Transverse colon (tissue), 4 donors: ENCODE results near the gene CDK14. TPM values are rescaled to one million over a fixed set of nuclear protein-coding genes. Genes with fewer than 3 reads are reported as not detected.
"Not testable (repeated sequence)": the region's sequence is repeated elsewhere in the genome, so short reads cannot be mapped to it uniquely, and the experiment has no call there.

Experiments
- DNase-seq: peaks from one replicate; pipeline ENCODE4 v3.0.0-alpha.2; 2019
- H3K27ac ChIP-seq, 4 donors: fragments of 200-600 bp; sonication (generic); 2 replicates each; pipeline ENCODE4 v1.5.1; 2016 to 2018; ENCODE audit warnings: inconsistent platforms in 4 of 4
- H3K27me3 ChIP-seq: fragments of 200-600 bp; sonication (generic); 2 replicates; pipeline ENCODE4 v1.5.1; 2017; ENCODE audit warnings: inconsistent platforms
- H3K36me3 ChIP-seq, 4 donors: fragments of 200-600 bp; sonication (generic); 2 replicates each; pipeline ENCODE4 v1.5.1; 2017 to 2019; ENCODE audit warnings: inconsistent platforms in 4 of 4
- H3K4me1 ChIP-seq, 4 donors: fragments of 200-600 bp; sonication (generic); 2 replicates each; pipeline ENCODE4 v1.5.1; 2017 to 2020; ENCODE audit warnings: inconsistent platforms in 4 of 4
- H3K4me3 ChIP-seq, 4 donors: fragments of 200-600 bp; sonication (generic); 1 replicate in 1 of 4; 2 replicates in 3 of 4; pipeline versions ENCODE4 v1.5.1 to v1.6.1; 2017 to 2019; ENCODE audit warnings: inconsistent platforms in 4 of 4
- H3K9me3 ChIP-seq, 2 donors: fragments of 200-600 bp; sonication (generic); 2 replicates each; pipeline ENCODE4 v1.5.1; 2017 to 2019; ENCODE audit warnings: inconsistent platforms in 2 of 2
- EP300 ChIP-seq: sonication (generic); formaldehyde crosslinking; IDR thresholded peaks from one replicate; pipeline ENCODE4 v1.6.1; 2017; ENCODE audit warnings: antibody characterized with exemption, low read depth
- POLR2A ChIP-seq: fragments of 450-650 bp; IDR thresholded peaks from one replicate; pipeline ENCODE4 v1.6.1; 2016; ENCODE audit warnings: antibody characterized with exemption, mild to moderate bottlenecking, moderate library complexity
- POLR2AphosphoS5 ChIP-seq, 3 donors: sonication (generic); formaldehyde crosslinking; IDR thresholded peaks; one replicate each; pipeline ENCODE4 v1.6.1; 2016; ENCODE audit warnings: antibody characterized with exemption in 3 of 3
- WGBS, 2 donors: methylation state at CpG; one replicate each; pipeline ENCODE4 v1.1.5; 2018; ENCODE audit warnings: low coverage in 1 of 2; 5-methylcytosine and 5-hydroxymethylcytosine counted together
- in situ Hi-C, 4 donors: fragments of 200-750 bp; cut with MboI; loops; one replicate each; pipeline versions ENCODE4 v1.15.0 to v1.15.1; 2017; ENCODE audit warnings: low sequenced_read_pairs in 3 of 4, low pct_ligation_motif_present in 1 of 4, low pct_unique_long_range_greater_than_20kb in 1 of 4
- intact Hi-C: fragments of 100-400 bp; cut with DNase I; formaldehyde crosslinking; loops from one replicate; pipeline ENCODE4 v1.15.1; 2023; ENCODE audit warnings: low total_unique reads
- total RNA-seq, 4 donors: library from RNA; depleted of rRNA; stranded (reverse); fragments of >200 nt; gene quantifications; one replicate each; pipeline ENCODE4 v1.1.0, GENCODE V29; 2016
- TF ChIP-seq, protein P1 (sequence below), 5 experiments: fragments of 200-600 bp in 3 of 5; fragments of 450-650 bp in 2 of 5; sonication (generic) in 3 of 5; IDR thresholded peaks; 1 replicate in 2 of 5; 2 replicates in 3 of 5; pipeline ENCODE4 v1.5.1; 2016 to 2017; ENCODE audit warnings: antibody characterized with exemption in 5 of 5, inconsistent platforms in 3 of 5, mild to moderate bottlenecking in 2 of 5, moderate library complexity in 1 of 5

Gene CDK14
- total RNA-seq, 4 donors from 2014 or later = 0.40 to 15.4 (median 4.8) TPM

DNA sequence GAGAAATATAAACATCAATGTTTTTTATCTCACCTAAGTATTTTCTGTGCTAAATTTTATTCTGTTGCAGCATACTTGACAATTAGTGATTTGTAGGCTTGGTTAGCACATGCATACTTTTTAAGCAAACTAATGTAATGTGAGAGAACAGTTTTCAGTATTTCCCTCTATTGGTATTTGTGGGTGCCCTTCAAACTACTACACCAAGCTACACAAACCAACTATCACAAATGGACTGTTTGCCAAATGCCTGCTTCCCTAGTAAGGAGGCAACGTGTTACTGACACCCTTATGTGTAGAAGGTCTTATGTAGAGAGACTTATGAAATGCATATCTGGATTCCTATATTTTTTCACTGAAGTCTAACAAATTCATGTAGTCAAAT is 569.7 kb downstream of the CDK14 start:
- Histone ChIP-seq H3K9me3 (no peaks in the 10 kb centered on the region), H3K36me3 (no peaks in the 10 kb centered on the region), H3K4me1 (no peaks in the 10 kb centered on the region), H3K27me3 (no peaks in the 10 kb centered on the region), H3K4me3 (no peak overlapping the region), H3K27ac (no peak overlapping the region)
- no peak for DNase-seq
- intact Hi-C loops = no loop called here
- in situ Hi-C loops = no loop called here
- WGBS, 2 donors = 78 to 86% methylated on average over 1 of the region's 1 CpG
- TF ChIP-seq POLR2A = no peak
- TF ChIP-seq, protein P1, sequence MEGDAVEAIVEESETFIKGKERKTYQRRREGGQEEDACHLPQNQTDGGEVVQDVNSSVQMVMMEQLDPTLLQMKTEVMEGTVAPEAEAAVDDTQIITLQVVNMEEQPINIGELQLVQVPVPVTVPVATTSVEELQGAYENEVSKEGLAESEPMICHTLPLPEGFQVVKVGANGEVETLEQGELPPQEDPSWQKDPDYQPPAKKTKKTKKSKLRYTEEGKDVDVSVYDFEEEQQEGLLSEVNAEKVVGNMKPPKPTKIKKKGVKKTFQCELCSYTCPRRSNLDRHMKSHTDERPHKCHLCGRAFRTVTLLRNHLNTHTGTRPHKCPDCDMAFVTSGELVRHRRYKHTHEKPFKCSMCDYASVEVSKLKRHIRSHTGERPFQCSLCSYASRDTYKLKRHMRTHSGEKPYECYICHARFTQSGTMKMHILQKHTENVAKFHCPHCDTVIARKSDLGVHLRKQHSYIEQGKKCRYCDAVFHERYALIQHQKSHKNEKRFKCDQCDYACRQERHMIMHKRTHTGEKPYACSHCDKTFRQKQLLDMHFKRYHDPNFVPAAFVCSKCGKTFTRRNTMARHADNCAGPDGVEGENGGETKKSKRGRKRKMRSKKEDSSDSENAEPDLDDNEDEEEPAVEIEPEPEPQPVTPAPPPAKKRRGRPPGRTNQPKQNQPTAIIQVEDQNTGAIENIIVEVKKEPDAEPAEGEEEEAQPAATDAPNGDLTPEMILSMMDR (IDR thresholded peaks at IDR 0.05) = no peak
- no peak for TF ChIP-seq EP300
- TF ChIP-seq POLR2AphosphoS5 (IDR thresholded peaks at IDR 0.05) = no peak

- Histone ChIP-seq H3K4me1 (no peaks in the 10 kb centered on the region), H3K9me3 (no peaks in the 10 kb centered on the region), H3K27ac (no peak overlapping the region), H3K27me3 (no peaks in the 10 kb centered on the region), H3K4me3 (no peak overlapping the region), H3K36me3 (no peaks in the 10 kb centered on the region)
- TF ChIP-seq POLR2AphosphoS5 (IDR thresholded peaks at IDR 0.05) (no peak), EP300 (no peak), POLR2A (no peak)
- TF ChIP-seq, protein P1 (IDR thresholded peaks at IDR 0.05) = no peak
- no peak for DNase-seq
- in situ Hi-C loops (no loop called here), intact Hi-C loops (no loop called here)
- WGBS, 2 donors = 61 to 72% methylated on average over 6 to 11 of the region's 11 CpGs
Observed at GRCh38 chr7:91168871-91169829, 573.0 kb downstream of the CDK14 start.

GRCh38 chr7:91169830-91170191 is 573.7 kb downstream of the CDK14 start:
- Histone ChIP-seq H3K27me3 (no peaks in the 10 kb centered on the region), H3K9me3 (no peaks in the 10 kb centered on the region), H3K4me3 (no peak overlapping the region), H3K27ac (no peak overlapping the region), H3K4me1 (no peaks in the 10 kb centered on the region), H3K36me3 (no peaks in the 10 kb centered on the region)
- 69 to 83% methylated on average over 5 of the region's 5 CpGs for WGBS, 2 donors
- no peak for DNase-seq
- intact Hi-C loops (no loop called here), in situ Hi-C loops (no loop called here)
- TF ChIP-seq POLR2AphosphoS5 (IDR thresholded peaks at IDR 0.05) (no peak), POLR2A (no peak), EP300 (no peak)
- TF ChIP-seq, protein P1 (IDR thresholded peaks at IDR 0.05) = no peak

DNA sequence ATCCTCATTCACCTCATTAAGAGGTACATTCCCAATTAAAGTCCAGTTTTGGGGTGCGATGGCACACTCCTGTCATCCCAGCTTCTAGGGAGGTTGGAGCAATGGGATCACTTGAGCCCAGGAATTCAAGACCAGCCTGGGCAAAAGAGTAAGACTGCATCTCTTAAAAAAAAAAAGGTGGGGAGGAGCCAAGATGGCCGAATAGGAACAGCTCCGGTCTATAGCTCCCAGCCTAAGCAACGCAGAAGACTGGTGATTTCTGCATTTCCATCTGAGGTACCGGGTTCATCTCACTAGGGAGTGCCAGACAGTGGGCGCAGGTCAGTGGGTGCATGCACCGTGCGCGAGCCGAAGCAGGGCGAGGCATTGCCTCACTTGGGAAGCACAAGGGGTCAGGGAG is 577.1 kb downstream of the CDK14 start:
- H3K36me3 ChIP-seq, H3K4me3 ChIP-seq, DNase-seq, H3K9me3 ChIP-seq, H3K4me1 ChIP-seq, H3K27me3 ChIP-seq, in situ Hi-C loops, H3K27ac ChIP-seq, intact Hi-C loops: not testable (repeated sequence)
- 94% methylated on average over 11 of the region's 11 CpGs; no CpG with 5 or more reads in 1 of the 2 donors for WGBS, 2 donors

DNA sequence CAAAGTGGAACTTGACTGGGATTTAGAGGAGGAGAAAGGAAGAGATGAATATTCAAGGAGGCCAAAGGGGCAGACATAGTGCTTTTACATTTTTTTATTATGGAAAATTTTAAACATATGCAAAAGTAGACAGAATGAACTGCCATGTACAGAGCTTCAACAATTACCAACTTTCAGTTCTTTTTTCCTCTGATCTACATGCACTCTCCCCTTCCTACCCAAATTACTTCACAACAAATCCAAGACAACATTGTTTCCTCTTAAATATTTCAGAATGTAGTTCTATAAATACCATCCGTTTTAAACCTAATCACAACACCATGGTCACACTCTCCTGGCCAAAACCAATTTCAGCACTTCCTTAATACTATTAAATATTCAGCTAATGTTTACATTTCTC is 584.6 kb downstream of the CDK14 start:
- Histone ChIP-seq H3K9me3 (no peaks in the 10 kb centered on the region), H3K27ac (no peak overlapping the region), H3K4me3 (no peak overlapping the region), H3K36me3 (no peaks in the 10 kb centered on the region), H3K27me3 (no peaks in the 10 kb centered on the region), H3K4me1 (no peaks in the 10 kb centered on the region)
- 43 to 63% methylated on average over 1 of the region's 1 CpG for WGBS, 2 donors
- TF ChIP-seq, protein P1 (IDR thresholded peaks at IDR 0.05) = no peak
- no peak for TF ChIP-seq POLR2AphosphoS5 (IDR thresholded peaks at IDR 0.05)
- no peak for TF ChIP-seq EP300
- intact Hi-C loops = no loop called here
- no peak for DNase-seq
- in situ Hi-C loops = no loop called here
